Posterior cingulate gyrus (tissue), 11 donors: ENCODE results near the gene RNASE13.
"Not testable (repeated sequence)": the region's sequence is repeated elsewhere in the genome, so short reads cannot be mapped to it uniquely, and the experiment has no call there.

Experiments used
- DNase-seq, 10 donors: peaks; one replicate each; pipeline versions ENCODE4 v3.0.0 to v3.0.0-alpha.2; 2020 to 2021; ENCODE audit warnings: mixed read lengths in 3 of 10
- intact Hi-C: fragments of 100-400 bp; cut with DNase I; formaldehyde crosslinking; loops from one replicate; pipeline ENCODE4 v1.15.1; 2023

Gene RNASE13

GRCh38 chr14:20999591-20999990 lies 35.0 kb downstream of the RNASE13 start:
- DNase-seq, result no peak
- intact Hi-C loops, result no loop called here

GRCh38 chr14:20998674-20999366 lies 35.8 kb downstream of the RNASE13 start, which contains the start of gene SLC39A2:
Gene SLC39A2 (plus strand): TSS chr14:20999293. CDS start chr14:20999447, 154 bp downstream.
- intact Hi-C loops, result no loop called here
- DNase-seq, result no peak

GRCh38 chr14:20998139-20998538 lies 36.5 kb downstream of the RNASE13 start:
- intact Hi-C loops, result no loop called here
- DNase-seq, result no peak

GRCh38 chr14:20997564-20997963 lies 37.0 kb downstream of the RNASE13 start:
- intact Hi-C loops, result no loop called here
- no peak for DNase-seq

- intact Hi-C loops, result no loop called here
These were observed 37.5 kb downstream of the RNASE13 start for GRCh38 chr14:20997115-20997514.

GRCh38 chr14:20996521-20996920 lies 38.1 kb downstream of the RNASE13 start:
- DNase-seq, result no peak
- intact Hi-C loops, result no loop called here

More at GRCh38 chr14:20997115-20997514, 37.5 kb downstream of the RNASE13 start:
- DNase-seq, result no peak

GRCh38 chr14:20989787-20990600 lies 44.6 kb downstream of the RNASE13 start, which contains the start of gene METTL17:
Gene METTL17 (plus strand): TSS chr14:20989980. CDS start chr14:20990003, 23 bp downstream.
- peak; percentile 82 to 99 (median 92) for DNase-seq

GRCh38 chr14:20989471-20989786 lies 45.2 kb downstream of the RNASE13 start:
- DNase-seq, result no peak
- intact Hi-C loops, result no loop called here

More at GRCh38 chr14:20989787-20990600, 44.6 kb downstream of the RNASE13 start, which contains the start of gene METTL17:
- intact Hi-C loops, result no loop called here

- DNase-seq, result peak in 1 of 10 donors; percentile 42
- intact Hi-C loops, result no loop called here
These were observed 45.7 kb downstream of the RNASE13 start for GRCh38 chr14:20988717-20989470.

GRCh38 chr14:20986811-20987210 lies 47.8 kb downstream of the RNASE13 start:
- intact Hi-C loops, result no loop called here
- DNase-seq, result no peak

GRCh38 chr14:20985650-20986049 lies 49.0 kb downstream of the RNASE13 start:
- intact Hi-C loops, DNase-seq: not testable (repeated sequence)
